Heart left ventricle (tissue), 13 donors: Measurements from ENCODE around the gene NFIB.

Experiments used
- POLR2A ChIP-seq, 2 donors: fragments of 450-650 bp; IDR thresholded peaks; one replicate each; pipeline ENCODE4 v1.6.1; 2017; ENCODE audit warnings: antibody characterized with exemption in 2 of 2, mild to moderate bottlenecking in 2 of 2, moderate library complexity in 2 of 2
- TF ChIP-seq, protein P1 (sequence below), 12 donors: fragments of 200-600 bp; sonication (generic) in 4 of 12; IDR thresholded peaks; one replicate each; pipeline versions ENCODE4 v1.5.0 to v1.8.0; 2018 to 2022; ENCODE audit warnings: antibody characterized with exemption in 12 of 12, mild to moderate bottlenecking in 5 of 12
- donor health status: ischemic (EF 13 %, LVEDD 7.1; RV severe dilation, severe dysfunction).
- donor health status: DM: no; HTN: yes; CAD: no.
- donor health status: DM: no; HTN: no; CAD: no.
- donor health status: ischemic (EF 25% LVEDD 6.9; RV normal size, moderate dysfunction).
- donor health status: ischemic (EF 25% LVEDD 5.7; RV mildly dilated, moderate dysfunction).
- donor health status: ischemic (EF 35%, LVEDD 5.7; RV mildly dilated, moderate dysfunction).
- donor health status: nonischemic (EF 11% LVEDD 7.7; RV severe dilation, severe dysfunction).
- donor health status: DM: yes; HTN: yes; CAD: no.
- donor health status: PGD.
- donor health status: ischemic (EF 29% LVEDD 5.4; RV normal size, mild dysfunction).
- donor health status: nonischemic (EF 23%, LVEDD 6.1; RV moderate dilation, normal function).

- TF ChIP-seq POLR2A (IDR thresholded peaks at IDR 0.05), result no peak
- TF ChIP-seq, protein P1, sequence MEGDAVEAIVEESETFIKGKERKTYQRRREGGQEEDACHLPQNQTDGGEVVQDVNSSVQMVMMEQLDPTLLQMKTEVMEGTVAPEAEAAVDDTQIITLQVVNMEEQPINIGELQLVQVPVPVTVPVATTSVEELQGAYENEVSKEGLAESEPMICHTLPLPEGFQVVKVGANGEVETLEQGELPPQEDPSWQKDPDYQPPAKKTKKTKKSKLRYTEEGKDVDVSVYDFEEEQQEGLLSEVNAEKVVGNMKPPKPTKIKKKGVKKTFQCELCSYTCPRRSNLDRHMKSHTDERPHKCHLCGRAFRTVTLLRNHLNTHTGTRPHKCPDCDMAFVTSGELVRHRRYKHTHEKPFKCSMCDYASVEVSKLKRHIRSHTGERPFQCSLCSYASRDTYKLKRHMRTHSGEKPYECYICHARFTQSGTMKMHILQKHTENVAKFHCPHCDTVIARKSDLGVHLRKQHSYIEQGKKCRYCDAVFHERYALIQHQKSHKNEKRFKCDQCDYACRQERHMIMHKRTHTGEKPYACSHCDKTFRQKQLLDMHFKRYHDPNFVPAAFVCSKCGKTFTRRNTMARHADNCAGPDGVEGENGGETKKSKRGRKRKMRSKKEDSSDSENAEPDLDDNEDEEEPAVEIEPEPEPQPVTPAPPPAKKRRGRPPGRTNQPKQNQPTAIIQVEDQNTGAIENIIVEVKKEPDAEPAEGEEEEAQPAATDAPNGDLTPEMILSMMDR (IDR thresholded peaks at IDR 0.05), result no peak
Measured at GRCh38 chr9:14096258-14096922, 217.6 kb downstream of the NFIB start.
